HG03139 (cell line): ENCODE data around the gene MCC.

Experiments used
- ATAC-seq: cut with Tn5 transposase; IDR thresholded peaks from one replicate; pipeline ENCODE4 v1.9.1; 2021; ENCODE audit not compliant: unreplicated experiment

The MCC gene

GRCh38 chr5:113325054-113325453 is 163.2 kb downstream of the MCC start:
- ATAC-seq, result no peak

GRCh38 chr5:113321276-113321675 is 167.0 kb downstream of the MCC start:
- ATAC-seq, result no peak

DNA sequence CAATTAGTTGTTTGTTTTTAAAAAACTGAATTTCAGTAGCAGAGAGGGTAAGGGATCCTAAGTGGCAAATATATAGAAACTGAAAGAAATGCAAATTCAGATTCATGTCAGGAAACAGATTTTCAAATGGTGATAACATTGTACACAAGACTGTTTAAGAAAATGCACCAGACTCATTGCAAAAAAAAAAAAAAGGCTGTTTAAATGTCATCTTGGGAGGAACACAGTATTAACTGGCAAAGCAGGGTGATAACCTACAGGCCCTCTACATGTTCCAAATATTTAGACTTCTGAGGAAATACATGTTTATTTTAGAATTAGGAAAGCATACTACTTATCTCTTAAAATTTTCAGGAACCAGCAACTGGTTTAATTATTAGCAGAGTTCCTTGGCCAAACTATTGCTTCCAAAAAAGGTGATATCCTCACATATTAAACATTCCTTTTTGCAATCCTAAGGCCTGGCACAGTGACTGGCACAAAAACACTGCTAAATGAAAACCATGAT is 167.9 kb downstream of the MCC start:
- ATAC-seq, result no peak

DNA sequence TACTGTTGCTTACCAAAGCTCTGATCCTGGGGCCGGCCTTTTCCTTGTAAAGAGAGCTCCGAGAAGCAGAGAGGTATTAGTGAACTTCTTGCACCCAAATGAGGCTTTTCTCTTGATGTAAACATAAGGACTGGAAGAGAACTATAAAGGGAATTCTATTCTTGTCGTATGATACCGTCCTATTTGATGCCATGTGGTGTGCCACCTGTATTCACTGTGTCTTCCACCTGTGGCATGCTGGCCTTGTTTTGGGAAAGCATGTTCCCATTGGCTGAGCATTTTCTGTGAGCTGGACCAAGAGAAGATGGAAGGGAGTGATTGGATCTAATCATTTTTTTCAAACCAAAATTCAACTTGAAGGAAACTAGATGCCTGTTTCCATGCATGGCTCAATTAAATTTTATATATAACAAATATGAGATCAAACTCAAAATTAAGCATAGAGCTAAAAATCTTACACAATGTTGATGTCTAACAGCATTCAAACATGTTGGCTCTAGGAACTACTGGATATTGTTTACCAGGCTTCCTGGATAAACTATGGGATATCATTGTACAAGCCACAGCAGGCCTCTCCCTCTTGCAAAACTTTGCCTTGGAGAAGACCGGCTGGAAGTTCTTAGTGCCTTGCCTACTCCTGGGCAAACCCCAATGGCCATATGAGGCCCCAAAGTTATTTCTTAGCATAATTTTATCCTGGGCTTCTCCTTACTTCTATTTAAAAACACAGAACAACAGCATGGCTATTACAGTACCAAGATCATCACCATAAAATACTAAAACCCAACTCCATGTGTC is 168.8 kb downstream of the MCC start:
- no peak for ATAC-seq

DNA sequence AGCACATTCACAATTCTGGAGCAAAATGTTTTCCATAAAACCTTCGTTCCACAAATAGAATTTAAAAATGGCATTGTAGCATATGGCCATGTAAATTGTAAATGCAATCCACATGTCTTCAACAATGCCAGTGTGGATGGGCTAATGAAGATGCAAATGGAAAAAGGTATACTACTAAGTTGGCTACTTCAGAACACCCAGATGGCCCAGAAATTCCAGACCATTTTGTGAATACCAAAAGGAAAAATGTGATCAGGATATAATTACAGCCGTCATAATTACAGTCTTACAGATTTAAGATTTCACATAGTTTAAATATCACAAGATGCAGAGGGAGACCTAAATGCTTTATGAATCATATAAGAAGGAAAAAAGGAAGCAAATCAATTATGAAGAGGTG is 170.6 kb downstream of the MCC start:
- no peak for ATAC-seq

DNA sequence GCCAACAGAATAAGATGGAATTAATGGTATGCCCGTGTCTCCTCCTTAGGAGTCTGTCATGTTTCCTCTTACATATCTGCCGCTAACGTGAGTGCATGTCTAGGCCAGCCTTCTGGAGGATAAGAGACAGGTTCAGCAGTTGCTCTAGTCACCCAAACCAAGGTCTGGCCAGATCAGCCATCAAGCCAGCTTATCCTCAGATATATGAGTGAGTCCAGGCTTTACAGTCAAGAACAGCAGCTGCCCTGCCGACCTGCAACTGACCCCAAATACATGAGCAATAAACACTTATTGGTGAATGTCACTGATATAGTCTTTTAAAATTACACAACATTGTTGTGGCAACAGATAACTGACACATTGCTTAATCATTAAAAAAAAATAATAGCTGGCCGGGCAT is 177.0 kb downstream of the MCC start:
- ATAC-seq, result no peak

GRCh38 chr5:113302120-113302519 is 186.1 kb downstream of the MCC start:
- no peak for ATAC-seq

DNA sequence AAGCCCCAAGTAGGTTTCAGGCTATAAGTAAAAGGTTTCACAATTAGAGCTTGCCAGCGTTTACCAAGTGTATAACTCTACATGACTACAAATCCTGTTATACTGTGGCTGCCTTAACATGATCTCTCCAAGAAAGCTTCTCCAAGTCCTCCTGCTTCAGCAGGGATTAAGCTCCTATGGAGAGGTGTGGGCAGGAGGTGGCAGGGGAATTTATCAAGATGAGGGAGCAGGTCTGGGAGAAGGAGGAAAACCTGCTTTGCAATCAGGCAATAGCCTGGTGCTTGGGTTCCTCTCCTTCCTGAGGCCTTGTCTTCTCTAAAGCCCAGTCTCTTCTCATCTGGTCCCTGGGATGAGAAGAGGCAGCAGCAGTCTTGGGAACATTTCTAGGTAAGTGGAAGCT is 188.7 kb downstream of the MCC start:
- no peak for ATAC-seq

DNA sequence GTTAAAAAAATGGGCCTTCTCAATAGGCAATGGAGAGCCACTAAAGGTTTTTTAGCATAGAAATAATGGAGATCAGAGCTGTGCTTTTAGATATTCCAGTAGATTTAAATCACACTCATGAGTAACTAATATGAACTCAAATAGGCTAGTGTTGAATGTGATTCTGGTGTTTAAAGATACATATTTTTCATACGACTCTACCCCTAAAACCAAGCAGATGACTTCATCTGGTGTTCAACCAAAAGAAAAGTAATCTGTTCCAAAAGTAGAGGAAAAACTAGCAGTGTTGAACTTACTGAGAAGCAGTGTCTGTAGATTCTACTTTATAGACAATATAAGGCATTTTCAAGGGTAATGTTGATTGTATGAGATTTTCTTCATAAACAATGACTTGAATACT is 191.6 kb downstream of the MCC start:
- ATAC-seq, result no peak

GRCh38 chr5:113295111-113295539 is 193.1 kb downstream of the MCC start:
- ATAC-seq, result no peak

GRCh38 chr5:113294311-113295110 is 193.7 kb downstream of the MCC start:
- peak; percentile 96 for ATAC-seq

DNA sequence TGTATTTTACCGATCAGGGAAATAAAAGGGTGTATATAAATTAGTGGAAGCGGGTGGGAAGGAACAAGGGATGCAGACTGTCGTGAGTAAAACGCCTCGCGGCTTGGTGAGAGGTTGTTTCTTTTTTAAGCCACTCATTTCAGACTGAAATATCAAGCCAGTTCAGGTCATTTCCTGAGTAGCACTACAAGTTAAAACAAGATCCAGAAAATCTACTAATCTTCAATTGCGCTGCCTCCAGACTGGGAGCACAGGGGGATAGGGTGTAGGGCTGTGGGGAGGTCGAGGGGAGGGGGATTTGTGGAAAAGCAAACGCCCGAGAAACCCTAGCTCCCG is 194.3 kb downstream of the MCC start:
- peak; percentile 15 for ATAC-seq

- no peak for ATAC-seq
These were observed 194.9 kb downstream of the MCC start for GRCh38 chr5:113293068-113293974.

DNA sequence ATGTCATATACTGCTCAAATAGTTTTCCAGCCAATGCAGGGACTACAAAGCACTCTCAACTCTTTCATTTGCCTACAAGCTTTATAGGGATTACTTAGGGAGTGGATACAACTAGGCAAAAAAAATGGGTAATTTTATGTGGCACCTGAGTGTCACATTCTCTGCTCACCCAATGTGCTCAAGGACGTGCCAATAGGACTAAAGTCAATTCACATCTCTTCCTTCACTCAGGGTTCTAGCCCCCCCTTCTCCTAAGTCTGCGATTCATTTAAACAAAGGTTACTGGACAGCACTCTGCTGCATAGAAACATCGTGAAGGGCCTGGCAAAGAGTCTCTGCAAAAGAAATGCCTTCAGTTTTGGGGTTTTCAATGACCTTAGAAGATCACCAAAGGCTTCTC is 195.8 kb downstream of the MCC start:
- ATAC-seq, result no peak

- ATAC-seq, result no peak
These were observed 204.7 kb downstream of the MCC start for GRCh38 chr5:113283558-113283957.

DNA sequence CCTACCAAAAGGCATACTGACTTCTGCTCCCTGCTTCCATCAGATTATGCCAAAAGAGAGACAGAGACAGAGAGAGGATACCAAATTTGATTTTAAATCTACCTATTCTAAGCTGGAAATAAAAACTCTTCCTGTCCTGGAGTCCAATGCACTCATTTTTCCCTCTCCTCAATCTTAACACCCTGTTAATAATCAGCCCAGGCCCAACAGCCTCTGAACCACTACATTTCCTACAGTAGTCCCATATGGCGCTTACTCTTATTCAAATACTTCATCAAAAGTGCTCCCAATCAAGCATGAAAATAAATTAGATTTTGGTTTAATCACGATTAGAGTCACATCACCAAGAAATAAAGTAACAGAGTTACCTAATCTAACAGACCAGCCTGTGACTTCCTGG is 205.8 kb downstream of the MCC start:
- no peak for ATAC-seq

GRCh38 chr5:113281194-113281593 is 207.1 kb downstream of the MCC start:
- ATAC-seq, result no peak

- ATAC-seq, result no peak
These were observed 207.7 kb downstream of the MCC start for GRCh38 chr5:113280541-113280940.

- ATAC-seq, result no peak
These were observed 209.3 kb downstream of the MCC start for GRCh38 chr5:113278976-113279375.

GRCh38 chr5:113276493-113276892 is 211.8 kb downstream of the MCC start:
- ATAC-seq, result no peak

DNA sequence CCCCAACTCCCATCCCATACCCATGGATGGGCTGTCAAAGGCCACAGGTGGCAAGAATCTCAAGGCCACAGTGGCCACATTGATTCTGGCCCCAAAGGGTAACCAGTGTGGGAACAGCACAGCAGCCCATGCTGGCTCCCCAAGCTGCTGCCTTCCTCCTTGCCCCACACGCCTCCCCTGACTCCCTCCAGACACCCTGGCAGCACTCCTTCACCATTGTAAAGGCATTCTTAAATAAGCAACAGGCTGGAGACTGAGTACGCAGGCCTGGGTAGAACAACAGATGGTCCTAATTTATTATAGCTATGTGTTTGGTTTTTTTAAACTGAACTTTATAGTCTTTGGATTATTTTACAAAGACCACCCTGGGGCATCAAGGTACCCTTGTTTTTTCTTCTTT is 212.3 kb downstream of the MCC start:
- ATAC-seq, result no peak
